ENCODE data around the gene COL6A1.
"Not testable (repeated sequence)": the region's sequence is repeated elsewhere in the genome, so short reads cannot be mapped to it uniquely, and the experiment has no call there.

The COL6A1 gene

DNA sequence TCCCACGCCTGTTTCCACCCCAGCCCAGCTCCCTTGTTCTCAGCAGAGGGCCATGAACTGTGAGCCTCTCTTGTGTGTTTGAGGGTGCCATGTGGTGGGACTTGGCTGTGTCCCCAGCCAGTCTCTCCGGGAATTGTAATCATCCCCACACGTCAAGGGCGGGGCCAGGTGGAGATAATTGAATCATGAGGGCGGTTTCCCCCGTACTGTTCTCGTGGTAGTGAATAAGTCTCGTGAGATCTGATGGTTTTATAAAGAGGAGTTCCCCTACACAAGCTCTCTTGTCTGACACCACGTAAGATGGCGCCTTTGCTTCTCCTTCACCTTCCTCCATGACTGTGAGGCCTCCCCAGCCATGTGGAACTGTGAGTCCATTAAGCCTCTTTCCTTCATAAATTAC, 59.1 kb downstream of the COL6A1 start:
- no peak for DNase-seq (ENCODE audit: extremely low read depth in 1 of 2, low read depth in 1 of 2)

DNA sequence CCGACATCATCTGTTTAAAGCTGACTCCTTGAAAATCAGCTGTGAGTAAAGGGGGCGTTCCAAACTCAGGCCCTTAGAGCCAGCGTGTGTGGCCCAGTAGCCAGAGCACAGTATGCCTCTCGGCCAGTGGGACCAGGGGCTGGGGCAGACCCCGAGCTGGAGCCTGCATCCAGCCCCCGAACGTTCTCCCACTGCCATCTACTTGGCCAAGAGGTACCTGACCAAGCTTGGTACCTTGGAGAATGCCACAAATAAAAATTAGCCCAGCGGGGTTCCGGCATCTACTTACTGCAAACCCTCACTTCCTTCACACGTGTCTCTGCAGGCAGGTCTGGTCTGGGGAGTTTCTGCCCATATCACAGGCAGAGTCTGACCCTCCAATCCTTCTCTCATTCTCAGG, 59.6 kb downstream of the COL6A1 start:
- no peak for DNase-seq (ENCODE audit: extremely low read depth in 1 of 2, low read depth in 1 of 2)

DNA sequence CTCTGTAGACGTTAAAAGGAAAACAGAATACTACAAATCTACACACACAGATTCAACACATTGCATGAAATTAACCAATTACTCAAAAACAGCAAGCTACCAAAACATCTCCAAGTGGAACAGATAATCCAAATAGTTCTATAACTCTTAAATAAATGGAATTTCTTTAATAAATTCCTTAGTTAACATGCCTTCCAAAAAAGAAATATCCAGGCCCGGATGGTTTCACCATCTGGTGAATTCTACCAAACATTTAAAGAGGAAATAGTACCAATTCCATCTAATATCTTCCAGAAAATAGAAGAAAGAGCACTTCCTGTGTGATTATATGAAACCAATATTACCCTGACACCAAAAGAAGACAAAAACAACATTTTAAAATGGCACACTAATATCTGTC, 63.6 kb downstream of the COL6A1 start:
- DNase-seq (ENCODE audit: extremely low read depth in 1 of 2, low read depth in 1 of 2), result no peak

DNA sequence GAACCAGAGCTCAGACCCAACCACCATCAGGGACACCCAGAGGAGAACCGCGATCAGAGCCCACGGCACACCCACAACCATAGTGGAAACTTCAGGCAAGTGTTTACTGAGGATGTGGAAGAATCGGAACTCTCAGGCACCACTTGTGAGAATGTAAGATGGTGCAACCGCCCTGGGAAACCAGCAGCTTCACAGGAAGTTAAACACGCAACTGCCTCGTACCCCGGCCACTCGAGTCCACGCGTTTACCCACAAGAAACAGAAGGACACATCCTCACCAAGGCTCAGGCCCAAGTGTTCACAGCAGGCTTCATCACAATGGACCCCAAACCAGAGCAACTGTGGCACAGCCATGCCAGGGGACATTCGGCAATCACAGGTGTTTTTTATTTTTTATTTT, 64.9 kb downstream of the COL6A1 start:
- no peak for DNase-seq (ENCODE audit: extremely low read depth in 1 of 2, low read depth in 1 of 2)

GRCh38 chr21:46046906-46047305, 65.3 kb downstream of the COL6A1 start:
- not testable (repeated sequence) for DNase-seq (ENCODE audit: extremely low read depth in 1 of 2, low read depth in 1 of 2)

DNA sequence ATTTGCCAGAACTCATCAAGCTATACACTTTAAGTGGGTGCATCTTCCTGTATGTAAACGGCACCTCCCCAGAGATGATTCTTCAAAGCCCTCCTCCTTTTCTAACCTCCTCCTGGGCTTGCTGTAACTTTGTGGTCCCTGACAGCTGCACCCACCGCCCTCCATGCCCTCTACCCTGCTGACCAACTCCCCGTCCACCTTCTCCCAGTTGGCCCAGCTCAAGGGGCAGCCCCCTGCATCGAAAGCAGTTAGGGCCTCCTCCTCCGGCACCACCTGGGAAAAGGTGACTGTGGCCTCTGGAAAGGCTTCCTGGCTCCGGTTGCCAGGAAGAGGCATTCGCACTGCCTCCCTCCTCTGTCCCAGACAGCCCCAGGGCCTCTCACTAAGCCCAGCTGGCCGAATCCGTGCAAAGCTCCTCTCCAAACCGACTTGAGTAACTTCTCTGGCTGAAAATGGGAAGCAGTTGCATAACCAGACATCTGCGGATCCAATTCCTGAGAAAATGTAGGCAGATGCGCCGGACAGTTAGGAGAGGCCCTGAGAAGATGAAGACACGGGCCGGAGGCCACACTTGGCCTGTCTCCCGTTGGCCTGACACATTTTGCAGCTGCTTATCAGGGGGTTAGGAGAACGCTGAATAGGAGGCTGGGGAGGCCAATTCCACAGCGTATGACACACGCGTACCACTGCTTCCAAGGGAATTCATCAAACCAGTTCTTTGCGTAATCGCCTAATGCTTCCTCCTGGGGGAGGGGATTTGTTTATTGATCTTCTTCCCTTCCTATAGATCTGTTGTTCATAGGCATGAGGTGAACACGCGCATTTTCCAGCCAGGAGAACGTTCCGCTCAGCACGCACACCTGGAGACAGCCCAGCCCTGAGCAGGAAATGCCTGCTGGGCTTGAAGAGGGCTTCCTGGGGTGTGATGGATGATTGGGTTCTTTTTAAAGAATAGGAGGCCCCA, 67.6 kb downstream of the COL6A1 start:
- DNase-seq (ENCODE audit: extremely low read depth in 1 of 2, low read depth in 1 of 2), result no peak

DNA sequence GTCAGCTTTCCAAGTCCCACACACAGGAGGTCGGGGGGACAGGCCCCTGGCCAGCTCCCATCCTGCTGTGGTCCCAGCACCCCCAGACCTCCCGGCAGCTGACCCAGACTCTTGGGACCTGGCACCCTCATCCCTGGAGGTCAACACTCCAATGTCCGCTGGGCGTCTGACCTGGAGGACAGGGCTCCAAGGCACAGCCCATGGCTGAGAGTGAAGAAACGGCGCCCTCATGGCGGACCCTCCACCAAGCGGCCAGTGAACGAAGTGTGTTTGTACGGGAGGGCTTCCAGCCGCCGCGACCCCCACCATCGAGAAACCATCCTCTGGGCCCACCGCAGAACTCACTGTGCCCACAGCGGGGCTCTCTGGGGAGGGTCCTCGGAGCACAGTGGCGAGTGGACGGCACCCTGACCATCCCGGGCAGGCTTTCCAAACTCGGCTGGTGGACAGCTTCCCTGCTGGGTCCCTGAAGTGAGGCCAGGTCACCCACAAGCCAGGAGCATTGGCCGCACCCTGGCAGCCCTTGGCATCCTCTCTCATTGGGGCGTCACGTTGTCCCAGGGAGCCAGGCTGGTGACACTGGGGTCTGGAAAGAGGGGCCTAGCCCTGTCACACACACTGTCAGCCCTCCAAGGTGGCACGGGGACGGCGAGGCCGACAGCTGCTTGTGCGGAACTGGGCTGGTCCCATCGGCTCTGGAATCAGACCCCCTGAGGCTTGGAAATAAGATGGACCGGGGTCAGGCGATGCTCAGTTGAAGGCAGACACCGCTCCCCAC, 68.5 kb downstream of the COL6A1 start:
- DNase-seq (ENCODE audit: extremely low read depth in 1 of 2, low read depth in 1 of 2), result no peak

DNA sequence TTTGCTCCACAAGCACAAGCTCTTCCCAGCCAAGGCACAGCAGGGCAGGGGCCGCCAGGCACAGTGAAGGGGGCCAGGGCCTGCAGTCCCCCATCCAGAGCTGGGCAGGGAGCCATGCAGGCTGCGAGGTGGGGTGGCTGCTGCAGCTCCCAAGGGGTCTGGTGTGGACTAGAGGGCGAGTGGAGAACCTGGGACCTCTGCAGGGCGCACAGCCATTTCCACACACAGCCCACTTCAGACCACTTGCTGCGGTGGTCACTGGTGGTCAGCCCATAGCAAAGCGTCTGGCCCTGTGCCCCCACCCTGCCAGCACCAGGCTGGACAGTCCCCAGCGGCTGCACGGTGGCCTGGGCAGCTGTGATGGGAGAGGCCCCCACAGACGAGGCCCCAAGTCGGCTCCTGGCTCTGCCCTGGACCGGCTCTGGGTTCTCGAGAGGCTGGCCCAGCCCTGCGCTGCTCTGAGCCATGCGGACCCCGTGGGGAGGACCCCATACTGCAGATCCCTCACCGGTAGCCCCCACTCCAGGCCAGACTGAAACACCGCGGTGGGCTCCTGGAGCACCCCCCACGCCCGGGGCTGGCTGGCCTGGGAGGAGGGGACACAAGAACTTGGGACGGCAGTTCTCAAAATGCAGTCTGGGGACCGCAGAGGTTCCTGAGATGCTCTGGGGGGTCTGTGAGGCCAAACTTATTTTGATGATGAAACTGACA, 69.3 kb downstream of the COL6A1 start:
- DNase-seq (ENCODE audit: extremely low read depth in 1 of 2, low read depth in 1 of 2), result no peak

- no peak for DNase-seq (ENCODE audit: extremely low read depth in 1 of 2, low read depth in 1 of 2)
Measured at GRCh38 chr21:46051379-46051770, 69.8 kb downstream of the COL6A1 start.

DNA sequence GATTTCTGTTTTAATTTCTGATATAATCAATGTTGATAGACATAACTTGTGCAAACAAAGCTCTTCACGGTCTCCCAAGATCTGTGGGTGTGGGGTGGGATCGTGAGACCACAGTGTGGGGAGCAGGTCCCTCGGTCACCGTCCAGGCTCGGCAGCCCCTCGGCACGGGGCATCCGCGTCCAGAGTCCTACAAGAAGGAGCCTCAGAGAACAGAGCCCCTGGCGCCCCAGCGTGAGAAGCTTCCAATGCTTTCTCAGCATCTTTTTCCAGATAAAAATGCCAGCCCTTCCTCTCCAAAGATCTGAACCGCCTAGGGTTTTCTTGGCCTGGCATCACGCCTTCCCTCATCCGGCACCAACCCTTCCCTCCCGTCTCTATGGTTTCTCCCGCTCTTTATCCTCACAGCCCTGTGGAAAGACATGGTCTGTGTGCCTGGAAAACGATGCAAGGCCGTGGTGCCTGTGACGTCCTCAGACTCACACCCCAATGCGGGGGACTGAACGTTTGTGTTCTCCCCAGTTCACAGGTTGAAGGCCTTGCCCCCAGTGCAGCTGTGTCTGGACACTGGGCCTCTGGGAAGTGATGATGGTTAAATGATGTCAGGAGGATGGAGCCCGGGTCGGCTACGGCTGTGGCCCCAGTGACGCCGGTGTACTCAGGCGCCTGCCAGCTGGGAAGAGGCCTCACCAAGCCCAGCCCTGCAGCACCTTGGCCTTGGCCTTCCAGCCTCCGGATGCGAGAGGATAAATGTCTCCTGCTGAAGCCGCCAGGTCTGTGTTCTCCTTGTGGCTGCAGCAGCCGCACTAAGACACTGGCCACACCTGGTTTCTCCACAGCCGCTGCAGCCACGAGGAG, 70.5 kb downstream of the COL6A1 start:
- no peak for DNase-seq (ENCODE audit: extremely low read depth in 1 of 2, low read depth in 1 of 2)

- DNase-seq (ENCODE audit: extremely low read depth in 1 of 2, low read depth in 1 of 2), result no peak
Measured at GRCh38 chr21:46052703-46053651, 71.4 kb downstream of the COL6A1 start.

GRCh38 chr21:46054031-46054430, 72.5 kb downstream of the COL6A1 start:
- no peak for DNase-seq (ENCODE audit: extremely low read depth in 1 of 2, low read depth in 1 of 2)

DNA sequence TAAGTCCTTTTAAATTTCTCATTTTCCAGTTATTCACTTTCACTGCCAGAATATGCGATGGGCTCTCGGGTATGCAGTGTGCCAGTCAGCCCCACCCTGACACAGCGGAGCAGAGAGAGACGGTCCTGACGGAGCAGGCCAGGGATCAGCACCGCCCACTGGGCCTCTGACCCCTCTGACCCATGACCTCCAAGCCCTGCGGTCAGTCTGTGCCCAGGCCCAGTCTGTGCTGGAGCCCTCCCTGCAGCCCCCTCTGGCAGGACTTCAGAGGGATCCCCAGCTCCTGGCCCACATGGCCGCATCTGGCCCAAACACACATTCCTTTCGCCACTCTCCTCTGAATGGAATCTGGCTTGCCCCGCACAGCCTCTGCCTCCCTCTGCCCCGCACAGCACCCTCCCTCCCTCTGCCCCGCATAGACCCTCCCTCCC, 72.9 kb downstream of the COL6A1 start:
- DNase-seq (ENCODE audit: extremely low read depth in 1 of 2, low read depth in 1 of 2), result no peak

Measured in activated CD8-positive, alpha-beta memory T cell treated with anti-CD3 and anti-CD28 coated beads for 1 hour (primary cell).